ENCODE measurements around the gene MKNK2.

MKNK2 gene

GRCh38 chr19:2049741-2050348, 1.2 kb downstream of the MKNK2 start:
- ChIA-PET POLR2A (interaction anchor here (0.9 to 1.4 kb wide), 3 partner anchors 10 to 15 kb away, joined by 3 to 10 read pairs (median 4); no protein-coding TSS in a partner anchor), CTCF (interaction anchor here (0.6 kb wide), 2 partner anchors 104 to 208 kb away, joined by 4 to 6 read pairs; no protein-coding TSS in a partner anchor)
- no peak for DNase-seq (ENCODE audit: extremely low spot score)
- TF ChIP-seq ZNF384 (IDR thresholded peaks at IDR 0.05) = no peak
- TF ChIP-seq BHLHE40 (IDR thresholded peaks at IDR 0.05; ENCODE audit: borderline replicate concordance) = no peak
- no peak for TF ChIP-seq FOXK2 (IDR thresholded peaks at IDR 0.05)
- no peak for TF ChIP-seq SP1 (IDR thresholded peaks at IDR 0.05)
- no peak for TF ChIP-seq SUZ12 (IDR thresholded peaks at IDR 0.05)
- TF ChIP-seq PKNOX1 (IDR thresholded peaks at IDR 0.05) = no peak
- no peak for TF ChIP-seq TARDBP (IDR thresholded peaks at IDR 0.05)
- TF ChIP-seq ELF4 (IDR thresholded peaks at IDR 0.05) = no peak
- TF ChIP-seq LEF1 (IDR thresholded peaks at IDR 0.05; ENCODE audit: borderline replicate concordance) = no peak
- TF ChIP-seq NFRKB (IDR thresholded peaks at IDR 0.05) = no peak

GRCh38 chr19:2048959-2049740, 1.9 kb downstream of the MKNK2 start:
- ChIA-PET CTCF (interaction anchor here (0.6 kb wide), 1 partner anchor 104 kb away, joined by 4 read pairs; no protein-coding TSS in a partner anchor), POLR2A (interaction anchor here (0.9 to 1.4 kb wide), 2 partner anchors 11 to 14 kb away, joined by 4 to 10 read pairs; no protein-coding TSS in a partner anchor)
- TF ChIP-seq FOXA1 (IDR thresholded peaks at IDR 0.05) (no peak), BHLHE40 (IDR thresholded peaks at IDR 0.05; ENCODE audit: borderline replicate concordance) (no peak), SUZ12 (IDR thresholded peaks at IDR 0.05) (no peak), HDGF (IDR thresholded peaks at IDR 0.05; ENCODE audit: borderline replicate concordance) (no peak), NFRKB (IDR thresholded peaks at IDR 0.05) (no peak), CTBP1 (IDR thresholded peaks at IDR 0.05; ENCODE audit: borderline replicate concordance) (no peak), FOXM1 (IDR thresholded peaks at IDR 0.05; ENCODE audit: borderline replicate concordance) (no peak), ELF4 (IDR thresholded peaks at IDR 0.05) (no peak), L3MBTL2 (conservative IDR thresholded peaks at IDR 0.05) (no peak), TARDBP (IDR thresholded peaks at IDR 0.05) (no peak), FOXK2 (IDR thresholded peaks at IDR 0.05) (no peak), ARNT (IDR thresholded peaks at IDR 0.05) (no peak), SP1 (IDR thresholded peaks at IDR 0.05) (no peak), PKNOX1 (IDR thresholded peaks at IDR 0.05) (no peak), LEF1 (IDR thresholded peaks at IDR 0.05; ENCODE audit: borderline replicate concordance) (no peak), ZNF384 (IDR thresholded peaks at IDR 0.05) (no peak)
- no peak for DNase-seq (ENCODE audit: extremely low spot score)

- TF ChIP-seq L3MBTL2 (conservative IDR thresholded peaks at IDR 0.05) = no peak
- no peak for TF ChIP-seq ARNT (IDR thresholded peaks at IDR 0.05)
- TF ChIP-seq SUZ12 (IDR thresholded peaks at IDR 0.05) = no peak
- TF ChIP-seq FOXK2 (IDR thresholded peaks at IDR 0.05) = no peak
- no peak for TF ChIP-seq ELF4 (IDR thresholded peaks at IDR 0.05)
- TF ChIP-seq FOXM1 (IDR thresholded peaks at IDR 0.05; ENCODE audit: borderline replicate concordance) = no peak
- TF ChIP-seq HDGF (IDR thresholded peaks at IDR 0.05; ENCODE audit: borderline replicate concordance) = no peak
- TF ChIP-seq BHLHE40 (IDR thresholded peaks at IDR 0.05; ENCODE audit: borderline replicate concordance) = no peak
- ChIA-PET POLR2A (interaction anchor here (0.9 to 1.4 kb wide), 3 partner anchors 11 to 13 kb away, joined by 4 to 10 read pairs (median 6); no protein-coding TSS in a partner anchor), CTCF (no interaction called here)
- DNase-seq (ENCODE audit: extremely low spot score) = no peak
These were observed 2.7 kb downstream of the MKNK2 start for GRCh38 chr19:2048104-2048958.

GRCh38 chr19:2047449-2048103, 3.5 kb downstream of the MKNK2 start:
- TF ChIP-seq PKNOX1 (IDR thresholded peaks at IDR 0.05) (no peak), ARNT (IDR thresholded peaks at IDR 0.05) (no peak), TARDBP (IDR thresholded peaks at IDR 0.05) (no peak), FOXM1 (IDR thresholded peaks at IDR 0.05; ENCODE audit: borderline replicate concordance) (no peak), SUZ12 (IDR thresholded peaks at IDR 0.05) (no peak), LEF1 (IDR thresholded peaks at IDR 0.05; ENCODE audit: borderline replicate concordance) (no peak), ELF4 (IDR thresholded peaks at IDR 0.05) (no peak), NFRKB (IDR thresholded peaks at IDR 0.05) (no peak), BHLHE40 (IDR thresholded peaks at IDR 0.05; ENCODE audit: borderline replicate concordance) (no peak), FOXA1 (IDR thresholded peaks at IDR 0.05) (no peak), HDGF (IDR thresholded peaks at IDR 0.05; ENCODE audit: borderline replicate concordance) (no peak), ZNF384 (IDR thresholded peaks at IDR 0.05) (no peak), L3MBTL2 (conservative IDR thresholded peaks at IDR 0.05) (no peak)
- POLR2A ChIA-PET = interaction anchor here (1.3 kb wide), 1 partner anchor 12 kb away, joined by 6 read pairs; no protein-coding TSS in a partner anchor
- CTCF ChIA-PET = no interaction called here
- no peak for DNase-seq (ENCODE audit: extremely low spot score)

- POLR2A ChIA-PET = interaction anchor here (1.3 kb wide), 1 partner anchor 12 kb away, joined by 6 read pairs; no protein-coding TSS in a partner anchor
- TF ChIP-seq FOXM1 (IDR thresholded peaks at IDR 0.05; ENCODE audit: borderline replicate concordance) (no peak), NFRKB (IDR thresholded peaks at IDR 0.05) (no peak), ELF4 (IDR thresholded peaks at IDR 0.05) (no peak), CTBP1 (IDR thresholded peaks at IDR 0.05; ENCODE audit: borderline replicate concordance) (no peak), PKNOX1 (IDR thresholded peaks at IDR 0.05) (no peak), FOXA1 (IDR thresholded peaks at IDR 0.05) (no peak), L3MBTL2 (conservative IDR thresholded peaks at IDR 0.05) (no peak), BHLHE40 (IDR thresholded peaks at IDR 0.05; ENCODE audit: borderline replicate concordance) (no peak), ARNT (IDR thresholded peaks at IDR 0.05) (no peak), HDGF (IDR thresholded peaks at IDR 0.05; ENCODE audit: borderline replicate concordance) (no peak), TARDBP (IDR thresholded peaks at IDR 0.05) (no peak), LEF1 (IDR thresholded peaks at IDR 0.05; ENCODE audit: borderline replicate concordance) (no peak), SUZ12 (IDR thresholded peaks at IDR 0.05) (no peak), FOXK2 (IDR thresholded peaks at IDR 0.05) (no peak), ZNF384 (IDR thresholded peaks at IDR 0.05) (no peak), SP1 (IDR thresholded peaks at IDR 0.05) (no peak)
- no peak for DNase-seq (ENCODE audit: extremely low spot score)
- CTCF ChIA-PET = no interaction called here
These were observed 4.0 kb downstream of the MKNK2 start for GRCh38 chr19:2047076-2047448.
